SU-DHL-6 (cell line): ENCODE measurements around the gene C1QB.
"Not testable (repeated sequence)": the region's sequence is repeated elsewhere in the genome, so short reads cannot be mapped to it uniquely, and the experiment has no call there.

Experiments
- H2AFZ ChIP-seq: fragments of 200-600 bp; sonication (generic); 2 replicates; pipeline ENCODE4 v1.6.1; 2014; ENCODE audit warnings: low read depth, mild to moderate bottlenecking, moderate library complexity, mixed read lengths, antibody characterized with exemption, low read length; ENCODE audit not compliant: severe bottlenecking
- H3F3A ChIP-seq: fragments of 200-600 bp; shearing (Covaris generic); 2 replicates; pipeline ENCODE4 v1.6.0; 2016; ENCODE audit warnings: antibody characterized with exemption, mild to moderate bottlenecking; ENCODE audit not compliant: insufficient read depth
- H3K27ac ChIP-seq: fragments of 200-600 bp; sonication (generic); 2 replicates; pipeline ENCODE4 v1.5.1; 2016; ENCODE audit warnings: low read depth, mild to moderate bottlenecking, low read length, moderate library complexity, mixed read lengths
- H3K27me3 ChIP-seq: fragments of 200-600 bp; sonication (generic), shearing (Covaris generic); 2 replicates; pipeline ENCODE4 v1.6.0; 2014; ENCODE audit warnings: mild to moderate bottlenecking, low read length
- H3K36me3 ChIP-seq: fragments of 200-600 bp; sonication (generic); 2 replicates; pipeline ENCODE4 v1.6.1; 2014; ENCODE audit warnings: mild to moderate bottlenecking, low read length, mixed read lengths
- H3K4me2 ChIP-seq: fragments of 300-600, 200-600 bp; shearing (Covaris generic), sonication (generic); 2 replicates; pipeline ENCODE4 v1.6.0; 2014; ENCODE audit warnings: low read length, low read depth, mild to moderate bottlenecking; ENCODE audit not compliant: poor library complexity, severe bottlenecking
- H3K4me3 ChIP-seq: fragments of 200-600 bp; sonication (generic); 2 replicates; pipeline ENCODE4 v1.5.1; 2014; ENCODE audit warnings: antibody characterized with exemption, low read length, mild to moderate bottlenecking, mixed read lengths; ENCODE audit not compliant: insufficient read depth, poor library complexity, severe bottlenecking
- H3K79me2 ChIP-seq: fragments of 200-600 bp; sonication (generic); 2 replicates; pipeline ENCODE4 v1.6.1; 2014; ENCODE audit warnings: mild to moderate bottlenecking, low read length, moderate library complexity; ENCODE audit not compliant: insufficient read depth
- H3K9ac ChIP-seq: fragments of 200-600 bp; sonication (generic); 2 replicates; pipeline ENCODE4 v1.7.0; 2014; ENCODE audit warnings: mild to moderate bottlenecking, low read length
- H3K9me2 ChIP-seq: fragments of 200-600 bp; sonication (generic); replicated peaks from 2 replicates; pipeline ENCODE4 v1.6.1; 2014; ENCODE audit warnings: low read length; ENCODE audit not compliant: insufficient read depth
- H3K9me3 ChIP-seq: fragments of 200-600 bp; sonication (generic); 2 replicates; pipeline ENCODE4 v1.6.1; 2014; ENCODE audit warnings: low read length, mixed read lengths; ENCODE audit not compliant: insufficient read depth
- H4K20me1 ChIP-seq: fragments of 200-600 bp; sonication (generic); 2 replicates; pipeline ENCODE4 v1.6.1; 2014; ENCODE audit warnings: low read depth, mild to moderate bottlenecking, antibody characterized with exemption, low read length, moderate library complexity, mixed read lengths
- EZH2phosphoT487 ChIP-seq: fragments of 200-600 bp; sonication (generic), shearing (Covaris generic); conservative IDR thresholded peaks from 2 replicates; pipeline ENCODE4 v1.6.1; 2018; ENCODE audit warnings: mild to moderate bottlenecking, antibody characterized with exemption, low read length, moderate library complexity, mixed read lengths
- TF ChIP-seq, protein P1 (sequence below): fragments of 200-600 bp; sonication (generic); IDR thresholded peaks from one replicate; pipeline ENCODE4 v1.5.1; 2017; ENCODE audit warnings: antibody characterized with exemption, mild to moderate bottlenecking, low read length, moderate library complexity; ENCODE audit not compliant: insufficient read depth, poor library complexity, severe bottlenecking

C1QB gene

DNA sequence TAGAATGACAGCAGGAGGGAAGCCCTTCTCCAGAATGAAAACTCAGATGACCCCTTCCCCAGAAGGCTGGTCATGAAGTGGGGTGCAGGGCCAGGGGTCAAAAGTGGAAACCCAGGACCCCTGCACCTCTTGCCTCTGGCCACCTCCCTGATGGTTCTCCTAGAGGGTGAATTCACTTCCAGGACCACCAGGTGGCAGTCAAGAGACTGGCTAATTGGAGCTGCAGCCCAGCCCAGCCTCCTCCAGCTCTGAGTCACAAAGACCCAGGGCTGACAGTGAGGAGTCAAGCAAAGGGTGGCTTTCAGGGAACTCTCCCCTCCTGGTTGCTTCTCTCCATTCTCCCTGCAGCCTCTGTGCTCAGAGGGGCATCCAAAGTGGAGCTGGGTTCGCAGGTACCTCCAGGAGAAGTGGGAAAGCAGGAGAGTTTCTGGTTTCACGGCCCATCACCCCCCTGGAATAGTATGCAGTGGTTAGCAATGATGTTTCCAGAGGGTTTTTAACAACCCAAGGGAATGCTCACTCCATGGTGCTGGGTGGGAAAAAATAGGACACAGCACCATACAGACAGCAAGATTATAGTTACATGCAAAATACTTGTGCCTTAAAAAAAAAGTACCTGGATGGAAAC, 51.5 kb downstream of the C1QB start:
- no peak overlapping the region for H3K4me2 ChIP-seq
- H3K36me3 ChIP-seq, result no peaks in the 10 kb centered on the region
- no peaks in the 10 kb centered on the region for H3K79me2 ChIP-seq
- H3K27ac ChIP-seq, result no peak overlapping the region
- H3K4me3 ChIP-seq, result no peak overlapping the region
- H3K27me3 ChIP-seq, result no peaks in the 10 kb centered on the region
- no peaks in the 10 kb centered on the region for H4K20me1 ChIP-seq
- TF ChIP-seq, protein P1, sequence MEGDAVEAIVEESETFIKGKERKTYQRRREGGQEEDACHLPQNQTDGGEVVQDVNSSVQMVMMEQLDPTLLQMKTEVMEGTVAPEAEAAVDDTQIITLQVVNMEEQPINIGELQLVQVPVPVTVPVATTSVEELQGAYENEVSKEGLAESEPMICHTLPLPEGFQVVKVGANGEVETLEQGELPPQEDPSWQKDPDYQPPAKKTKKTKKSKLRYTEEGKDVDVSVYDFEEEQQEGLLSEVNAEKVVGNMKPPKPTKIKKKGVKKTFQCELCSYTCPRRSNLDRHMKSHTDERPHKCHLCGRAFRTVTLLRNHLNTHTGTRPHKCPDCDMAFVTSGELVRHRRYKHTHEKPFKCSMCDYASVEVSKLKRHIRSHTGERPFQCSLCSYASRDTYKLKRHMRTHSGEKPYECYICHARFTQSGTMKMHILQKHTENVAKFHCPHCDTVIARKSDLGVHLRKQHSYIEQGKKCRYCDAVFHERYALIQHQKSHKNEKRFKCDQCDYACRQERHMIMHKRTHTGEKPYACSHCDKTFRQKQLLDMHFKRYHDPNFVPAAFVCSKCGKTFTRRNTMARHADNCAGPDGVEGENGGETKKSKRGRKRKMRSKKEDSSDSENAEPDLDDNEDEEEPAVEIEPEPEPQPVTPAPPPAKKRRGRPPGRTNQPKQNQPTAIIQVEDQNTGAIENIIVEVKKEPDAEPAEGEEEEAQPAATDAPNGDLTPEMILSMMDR, result peak; percentile 72
- no peak for TF ChIP-seq EZH2phosphoT487
- H3F3A ChIP-seq, result no peaks in the 10 kb centered on the region
- no peak overlapping the region for H2AFZ ChIP-seq
- H3K9ac ChIP-seq, result no peak overlapping the region
- H3K9me2 ChIP-seq, result no peaks in the 10 kb centered on the region
- no peaks in the 10 kb centered on the region for H3K9me3 ChIP-seq

DNA sequence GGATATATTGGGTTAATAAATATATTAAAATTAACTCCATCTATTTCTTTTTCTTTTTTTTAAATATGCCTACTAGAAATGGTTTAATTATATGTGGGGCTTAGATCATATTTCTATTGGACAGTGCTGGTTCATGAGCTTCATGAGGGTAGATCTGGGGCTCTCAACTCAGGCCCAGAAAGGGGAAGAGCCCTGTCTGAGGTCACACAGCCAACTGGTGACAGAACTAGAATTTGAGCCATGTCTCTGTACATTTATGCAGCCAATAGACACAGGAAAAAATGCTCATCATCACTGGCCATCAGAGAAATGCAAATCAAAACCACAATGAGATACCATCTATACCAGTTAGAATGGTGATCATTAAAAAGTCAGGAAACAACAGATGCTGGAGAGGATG, 52.5 kb downstream of the C1QB start:
- Histone ChIP-seq H3K9ac (no peak overlapping the region), H3F3A (no peaks in the 10 kb centered on the region), H3K79me2 (no peaks in the 10 kb centered on the region), H3K4me2 (no peak overlapping the region), H3K9me2 (no peaks in the 10 kb centered on the region), H3K4me3 (no peak overlapping the region), H2AFZ (no peak overlapping the region), H3K9me3 (no peaks in the 10 kb centered on the region), H3K27me3 (no peaks in the 10 kb centered on the region), H4K20me1 (no peaks in the 10 kb centered on the region), H3K36me3 (no peaks in the 10 kb centered on the region), H3K27ac (no peak overlapping the region)
- TF ChIP-seq, protein P1, result no peak
- TF ChIP-seq EZH2phosphoT487, result no peak

DNA sequence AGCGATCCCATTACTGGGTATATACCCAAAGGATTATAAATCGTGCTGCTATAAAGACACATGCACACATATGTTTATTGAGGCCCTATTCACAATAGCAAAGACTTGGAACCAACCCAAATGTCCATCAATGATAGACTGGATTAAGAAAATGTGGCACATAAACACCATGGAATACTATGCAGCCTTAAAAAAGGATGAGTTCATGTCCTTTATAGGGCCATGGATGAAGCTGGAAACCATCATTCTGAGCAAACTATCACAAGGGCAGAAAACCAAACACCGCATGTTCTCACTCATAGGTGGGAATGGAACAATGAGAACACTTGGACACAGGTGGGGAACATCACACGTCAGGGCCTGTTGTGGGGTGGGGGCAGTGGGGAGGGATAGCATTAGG, 53.1 kb downstream of the C1QB start:
- H2AFZ ChIP-seq, H3K27me3 ChIP-seq, H3K9ac ChIP-seq, H3K9me2 ChIP-seq, H3K9me3 ChIP-seq, H3K79me2 ChIP-seq, H3K4me3 ChIP-seq, H3F3A ChIP-seq, H3K4me2 ChIP-seq, H3K27ac ChIP-seq, H3K36me3 ChIP-seq, H4K20me1 ChIP-seq: not testable (repeated sequence)

DNA sequence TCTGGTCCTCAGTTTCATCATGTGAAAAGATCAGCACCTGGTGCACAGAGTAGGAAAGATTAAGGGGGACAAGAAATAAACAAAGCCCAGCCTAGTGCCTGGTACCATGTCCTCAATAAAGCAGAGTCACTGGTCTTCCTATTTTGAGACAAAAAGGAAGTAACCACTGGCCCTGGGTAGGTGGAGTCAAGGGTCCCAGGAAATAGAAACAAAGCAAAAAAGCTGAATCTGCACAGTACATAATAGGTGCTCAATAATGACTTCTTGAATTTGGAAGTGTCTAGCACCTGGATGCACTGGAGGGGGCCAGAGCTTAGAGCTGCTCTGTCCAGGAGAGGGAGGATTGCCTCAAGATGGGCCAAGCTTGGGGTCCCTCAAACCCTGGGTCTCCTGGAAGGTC, 55.7 kb downstream of the C1QB start:
- Histone ChIP-seq H2AFZ (no peak overlapping the region), H3K79me2 (no peaks in the 10 kb centered on the region), H3K27ac (no peak overlapping the region), H3K9me2 (no peaks in the 10 kb centered on the region), H3K36me3 (no peaks in the 10 kb centered on the region), H3K4me2 (no peak overlapping the region), H3K27me3 (no peaks in the 10 kb centered on the region), H3K9ac (no peak overlapping the region), H4K20me1 (no peaks in the 10 kb centered on the region), H3K4me3 (no peak overlapping the region), H3F3A (no peaks in the 10 kb centered on the region), H3K9me3 (no peaks in the 10 kb centered on the region)
- TF ChIP-seq, protein P1, result no peak
- no peak for TF ChIP-seq EZH2phosphoT487
